ENCODE measurements around the gene ISL2.

ISL2 gene

GRCh38 chr15:76380249-76380648 is 43.7 kb downstream of the ISL2 start:
- DNase-seq, result no peak

- no peak for DNase-seq
Measured at GRCh38 chr15:76381366-76381765, 44.8 kb downstream of the ISL2 start.

GRCh38 chr15:76382987-76383728 is 46.6 kb downstream of the ISL2 start:
- no peak for DNase-seq

GRCh38 chr15:76384409-76384808 is 47.8 kb downstream of the ISL2 start:
- DNase-seq, result no peak

- DNase-seq, result no peak
Measured at GRCh38 chr15:76386178-76386577, 49.6 kb downstream of the ISL2 start.

- DNase-seq, result no peak
Measured at GRCh38 chr15:76386926-76387325, 50.4 kb downstream of the ISL2 start.

- DNase-seq, result no peak
Measured at GRCh38 chr15:76390571-76390970, 54.0 kb downstream of the ISL2 start.

GRCh38 chr15:76391309-76391708 is 54.7 kb downstream of the ISL2 start:
- no peak for DNase-seq

- no peak for DNase-seq
Measured at GRCh38 chr15:76391847-76392246, 55.3 kb downstream of the ISL2 start.

Data from activated naive CD4-positive, alpha-beta T cell treated with anti-CD3 and anti-CD28 coated beads, Interleukin-2, amount 50 U/mL, for 16 hours (primary cell).